Measurements from ENCODE around the gene CTNNA3.
A peak's percentile ranks its signal among the peaks of the same experiment; 100 is the strongest.

The CTNNA3 gene

GRCh38 chr10:67299761-67300160 is 396.2 kb downstream of the CTNNA3 start:
- TF ChIP-seq JUND (IDR thresholded peaks at IDR 0.05; ENCODE audit: low read depth), result no peak
- in situ Hi-C loops (cut with HindIII; ENCODE audit: low pct_unique_long_range_greater_than_20kb, low sequenced_read_pairs), result no loop called here
- no peak for DNase-seq (ENCODE audit: low read depth in 1 of 2, low spot score in 1 of 2)

GRCh38 chr10:67297637-67298181 is 398.3 kb downstream of the CTNNA3 start:
- in situ Hi-C loops (cut with HindIII; ENCODE audit: low pct_unique_long_range_greater_than_20kb, low sequenced_read_pairs), result no loop called here
- no peak for DNase-seq (ENCODE audit: low read depth in 1 of 2, low spot score in 1 of 2)
- no peak for TF ChIP-seq JUND (IDR thresholded peaks at IDR 0.05; ENCODE audit: low read depth)

GRCh38 chr10:67296926-67297325 is 399.1 kb downstream of the CTNNA3 start:
- DNase-seq (ENCODE audit: low read depth in 1 of 2, low spot score in 1 of 2), result no peak
- in situ Hi-C loops (cut with HindIII; ENCODE audit: low pct_unique_long_range_greater_than_20kb, low sequenced_read_pairs), result no loop called here
- TF ChIP-seq JUND (IDR thresholded peaks at IDR 0.05; ENCODE audit: low read depth), result no peak

- no peak for DNase-seq (ENCODE audit: low read depth in 1 of 2, low spot score in 1 of 2)
- TF ChIP-seq JUND (IDR thresholded peaks at IDR 0.05; ENCODE audit: low read depth), result no peak
- in situ Hi-C loops (cut with HindIII; ENCODE audit: low pct_unique_long_range_greater_than_20kb, low sequenced_read_pairs), result no loop called here
These were observed 407.1 kb downstream of the CTNNA3 start for GRCh38 chr10:67288688-67289410.

GRCh38 chr10:67284589-67284988 is 411.4 kb downstream of the CTNNA3 start:
- in situ Hi-C loops (cut with HindIII; ENCODE audit: low pct_unique_long_range_greater_than_20kb, low sequenced_read_pairs), result no loop called here
- DNase-seq (ENCODE audit: low read depth in 1 of 2, low spot score in 1 of 2), result no peak
- no peak for TF ChIP-seq JUND (IDR thresholded peaks at IDR 0.05; ENCODE audit: low read depth)

- peak in 1 of 2 experiments; percentile 56 for DNase-seq (ENCODE audit: low read depth in 1 of 2, low spot score in 1 of 2)
- in situ Hi-C loops (cut with HindIII; ENCODE audit: low pct_unique_long_range_greater_than_20kb, low sequenced_read_pairs), result no loop called here
- TF ChIP-seq JUND (IDR thresholded peaks at IDR 0.05; ENCODE audit: low read depth), result no peak
These were observed 413.1 kb downstream of the CTNNA3 start for GRCh38 chr10:67282871-67283270.

GRCh38 chr10:67280405-67280804 is 415.6 kb downstream of the CTNNA3 start:
- no peak for DNase-seq (ENCODE audit: low read depth in 1 of 2, low spot score in 1 of 2)
- no peak for TF ChIP-seq JUND (IDR thresholded peaks at IDR 0.05; ENCODE audit: low read depth)
- in situ Hi-C loops (cut with HindIII; ENCODE audit: low pct_unique_long_range_greater_than_20kb, low sequenced_read_pairs), result no loop called here

GRCh38 chr10:67277402-67277801 is 418.6 kb downstream of the CTNNA3 start:
- in situ Hi-C loops (cut with HindIII; ENCODE audit: low pct_unique_long_range_greater_than_20kb, low sequenced_read_pairs), result no loop called here
- no peak for DNase-seq (ENCODE audit: low read depth in 1 of 2, low spot score in 1 of 2)
- no peak for TF ChIP-seq JUND (IDR thresholded peaks at IDR 0.05; ENCODE audit: low read depth)

- in situ Hi-C loops (cut with HindIII; ENCODE audit: low pct_unique_long_range_greater_than_20kb, low sequenced_read_pairs), result no loop called here
These were observed 426.2 kb downstream of the CTNNA3 start for GRCh38 chr10:67269828-67270227.

GRCh38 chr10:67268146-67268545 is 427.8 kb downstream of the CTNNA3 start:
- in situ Hi-C loops (cut with HindIII; ENCODE audit: low pct_unique_long_range_greater_than_20kb, low sequenced_read_pairs), result no loop called here
- no peak for TF ChIP-seq JUND (IDR thresholded peaks at IDR 0.05; ENCODE audit: low read depth)
- DNase-seq (ENCODE audit: low read depth in 1 of 2, low spot score in 1 of 2), result no peak

More at GRCh38 chr10:67269828-67270227, 426.2 kb downstream of the CTNNA3 start:
- no peak for DNase-seq (ENCODE audit: low read depth in 1 of 2, low spot score in 1 of 2)
- no peak for TF ChIP-seq JUND (IDR thresholded peaks at IDR 0.05; ENCODE audit: low read depth)

GRCh38 chr10:67262675-67263074 is 433.3 kb downstream of the CTNNA3 start:
- no peak for DNase-seq (ENCODE audit: low read depth in 1 of 2, low spot score in 1 of 2)
- no peak for TF ChIP-seq JUND (IDR thresholded peaks at IDR 0.05; ENCODE audit: low read depth)
- in situ Hi-C loops (cut with HindIII; ENCODE audit: low pct_unique_long_range_greater_than_20kb, low sequenced_read_pairs), result no loop called here

GRCh38 chr10:67261300-67261797 is 434.6 kb downstream of the CTNNA3 start:
- in situ Hi-C loops (cut with HindIII; ENCODE audit: low pct_unique_long_range_greater_than_20kb, low sequenced_read_pairs), result no loop called here
- no peak for TF ChIP-seq JUND (IDR thresholded peaks at IDR 0.05; ENCODE audit: low read depth)
- no peak for DNase-seq (ENCODE audit: low read depth in 1 of 2, low spot score in 1 of 2)

- no peak for TF ChIP-seq JUND (IDR thresholded peaks at IDR 0.05; ENCODE audit: low read depth)
- no peak for DNase-seq (ENCODE audit: low read depth in 1 of 2, low spot score in 1 of 2)
- in situ Hi-C loops (cut with HindIII; ENCODE audit: low pct_unique_long_range_greater_than_20kb, low sequenced_read_pairs), result no loop called here
These were observed 436.6 kb downstream of the CTNNA3 start for GRCh38 chr10:67259319-67259929.
